ENCODE data around the gene KAZN. TPM values are rescaled to one million over a fixed set of nuclear protein-coding genes. Genes with fewer than 3 reads are reported as not detected.

Gene KAZN
- total and polyA plus RNA-seq, 4 donors = 7.6 to 18.8 (median 11.2) TPM

DNA sequence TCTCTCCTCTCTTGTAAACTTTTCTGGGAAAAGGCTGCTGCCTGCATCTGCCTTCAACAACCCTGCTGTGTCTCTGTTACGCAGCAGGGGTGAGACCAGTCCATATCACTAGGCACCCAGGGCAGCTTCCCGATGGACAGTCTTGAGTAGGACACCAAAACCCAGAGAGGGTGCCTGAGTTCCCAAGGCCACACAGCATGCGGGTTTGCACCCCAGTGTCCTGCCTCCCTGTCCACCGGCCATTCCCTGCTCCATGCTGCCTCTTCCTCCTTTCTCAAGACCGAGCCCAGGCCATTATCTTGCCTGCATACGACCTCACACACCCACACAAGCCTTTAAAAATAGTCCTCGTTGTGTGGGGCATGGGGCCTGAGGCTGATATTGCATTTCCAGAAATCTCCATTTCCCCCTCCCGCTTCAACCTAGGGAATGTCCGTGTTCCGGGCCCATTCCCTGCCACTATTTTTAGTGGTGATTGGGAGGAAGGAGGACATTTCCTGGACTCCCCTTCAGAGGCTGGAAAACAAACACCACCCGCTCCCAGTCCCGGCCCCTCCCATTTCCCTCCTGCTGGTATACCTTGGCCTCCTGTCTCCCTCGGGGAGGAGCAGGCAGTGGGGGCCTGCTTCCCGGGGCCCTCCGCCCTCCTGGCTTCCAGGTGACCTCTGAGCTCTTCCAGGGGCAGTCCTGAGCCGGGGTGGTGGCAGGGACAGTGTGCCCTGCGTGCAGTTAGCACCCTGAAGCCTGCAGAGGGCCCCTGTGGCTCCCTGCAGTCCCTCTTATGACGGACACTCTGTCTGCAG, 422.7 kb downstream of the KAZN start:
- Histone ChIP-seq H3K27me3 (ENCODE audit: control insufficient read depth in 3 of 3, insufficient read depth in 3 of 3, low read length in 2 of 3) (no peaks in the 10 kb centered on the region), H3K36me3 (ENCODE audit: control insufficient read depth in 4 of 4, insufficient read depth in 4 of 4, low read length in 4 of 4) (no peaks in the 10 kb centered on the region), H3K4me1 (ENCODE audit: control insufficient read depth in 5 of 5, insufficient read depth in 5 of 5, low read length in 5 of 5) (peaks cover 0 to 19% (median 0%) of the 10 kb centered on the region in 5 donors), H3K9ac (ENCODE audit: insufficient read depth in 1 of 2, low read length in 2 of 2) (no peak overlapping the region), H3K27ac (ENCODE audit: low read depth in 1 of 2, low read length in 1 of 2) (peak overlapping the region in 1 of 2 donors; percentile 30), H3K4me3 (no peak overlapping the region), H3K9me3 (ENCODE audit: control insufficient read depth in 4 of 4, insufficient read depth in 3 of 4, low read length in 3 of 4) (peaks cover 0 to 2% (median 0%) of the 10 kb centered on the region in 4 donors)
- DNase-seq (no peak), ATAC-seq (ENCODE audit: insufficient read depth, low FRiP score) (no peak)
- 57 to 74% methylated on average over 18 of the region's 18 CpGs for WGBS, 2 donors
- TF ChIP-seq, protein P1, sequence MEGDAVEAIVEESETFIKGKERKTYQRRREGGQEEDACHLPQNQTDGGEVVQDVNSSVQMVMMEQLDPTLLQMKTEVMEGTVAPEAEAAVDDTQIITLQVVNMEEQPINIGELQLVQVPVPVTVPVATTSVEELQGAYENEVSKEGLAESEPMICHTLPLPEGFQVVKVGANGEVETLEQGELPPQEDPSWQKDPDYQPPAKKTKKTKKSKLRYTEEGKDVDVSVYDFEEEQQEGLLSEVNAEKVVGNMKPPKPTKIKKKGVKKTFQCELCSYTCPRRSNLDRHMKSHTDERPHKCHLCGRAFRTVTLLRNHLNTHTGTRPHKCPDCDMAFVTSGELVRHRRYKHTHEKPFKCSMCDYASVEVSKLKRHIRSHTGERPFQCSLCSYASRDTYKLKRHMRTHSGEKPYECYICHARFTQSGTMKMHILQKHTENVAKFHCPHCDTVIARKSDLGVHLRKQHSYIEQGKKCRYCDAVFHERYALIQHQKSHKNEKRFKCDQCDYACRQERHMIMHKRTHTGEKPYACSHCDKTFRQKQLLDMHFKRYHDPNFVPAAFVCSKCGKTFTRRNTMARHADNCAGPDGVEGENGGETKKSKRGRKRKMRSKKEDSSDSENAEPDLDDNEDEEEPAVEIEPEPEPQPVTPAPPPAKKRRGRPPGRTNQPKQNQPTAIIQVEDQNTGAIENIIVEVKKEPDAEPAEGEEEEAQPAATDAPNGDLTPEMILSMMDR (IDR thresholded peaks at IDR 0.05; ENCODE audit: control extremely low read depth, extremely low read depth) = no peak

DNA sequence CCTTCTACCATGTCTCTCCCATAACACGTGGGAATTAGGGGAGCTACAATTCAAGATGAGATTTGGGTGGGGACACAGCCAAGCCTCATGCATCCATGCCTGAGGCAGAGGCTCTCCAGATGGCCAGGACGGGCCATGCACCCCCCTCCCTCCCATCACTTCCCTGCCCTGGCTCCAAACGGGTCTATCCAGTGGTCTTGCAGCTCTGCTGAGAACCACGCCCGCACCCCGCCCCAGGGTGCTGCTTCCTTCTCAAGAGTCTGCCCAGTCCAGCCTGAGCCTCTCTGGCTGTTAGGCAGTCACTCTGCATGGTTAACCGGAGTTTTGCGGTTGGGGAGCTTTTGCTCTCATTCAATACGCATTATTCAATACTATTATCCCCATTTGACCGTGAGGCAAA, 423.6 kb downstream of the KAZN start:
- DNase-seq (no peak), ATAC-seq (ENCODE audit: insufficient read depth, low FRiP score) (no peak)
- TF ChIP-seq, protein P1 (IDR thresholded peaks at IDR 0.05; ENCODE audit: control extremely low read depth, extremely low read depth) = no peak
- Histone ChIP-seq H3K9me3 (ENCODE audit: control insufficient read depth in 4 of 4, insufficient read depth in 3 of 4, low read length in 3 of 4) (no peaks in the 10 kb centered on the region), H3K36me3 (ENCODE audit: control insufficient read depth in 4 of 4, insufficient read depth in 4 of 4, low read length in 4 of 4) (no peaks in the 10 kb centered on the region), H3K27ac (ENCODE audit: low read depth in 1 of 2, low read length in 1 of 2) (no peak overlapping the region), H3K4me3 (no peak overlapping the region), H3K4me1 (ENCODE audit: control insufficient read depth in 5 of 5, insufficient read depth in 5 of 5, low read length in 5 of 5) (peaks cover 0 to 15% (median 0%) of the 10 kb centered on the region in 5 donors), H3K9ac (ENCODE audit: insufficient read depth in 1 of 2, low read length in 2 of 2) (no peak overlapping the region), H3K27me3 (ENCODE audit: control insufficient read depth in 3 of 3, insufficient read depth in 3 of 3, low read length in 2 of 3) (no peaks in the 10 kb centered on the region)
- 87 to 90% methylated on average over 10 of the region's 10 CpGs for WGBS, 2 donors

DNA sequence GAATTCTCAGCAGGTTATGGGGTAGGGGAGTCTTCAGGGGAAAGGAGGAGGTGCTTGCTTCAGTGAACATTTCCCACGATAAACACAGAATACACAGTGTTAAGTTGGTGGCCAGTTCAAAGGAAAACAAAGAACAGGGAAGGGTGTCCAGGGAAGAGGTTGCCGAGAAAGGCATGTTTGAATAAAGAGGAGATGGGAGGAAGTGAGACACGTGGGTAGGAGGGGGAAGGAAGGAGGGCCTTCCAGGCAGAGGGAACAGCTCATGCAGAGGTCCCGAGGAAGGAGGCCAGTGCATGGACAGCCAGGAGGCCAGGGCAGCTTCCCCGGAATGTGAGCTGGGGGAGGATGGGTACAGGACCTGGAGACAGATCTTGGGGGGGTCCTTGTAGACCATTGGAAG, 424.7 kb downstream of the KAZN start:
- Histone ChIP-seq H3K27ac (ENCODE audit: low read depth in 1 of 2, low read length in 1 of 2) (no peak overlapping the region), H3K9ac (ENCODE audit: insufficient read depth in 1 of 2, low read length in 2 of 2) (no peak overlapping the region), H3K4me1 (ENCODE audit: control insufficient read depth in 5 of 5, insufficient read depth in 5 of 5, low read length in 5 of 5) (peaks cover 0 to 15% (median 0%) of the 10 kb centered on the region in 5 donors), H3K27me3 (ENCODE audit: control insufficient read depth in 3 of 3, insufficient read depth in 3 of 3, low read length in 2 of 3) (no peaks in the 10 kb centered on the region), H3K4me3 (no peak overlapping the region), H3K36me3 (ENCODE audit: control insufficient read depth in 4 of 4, insufficient read depth in 4 of 4, low read length in 4 of 4) (no peaks in the 10 kb centered on the region), H3K9me3 (ENCODE audit: control insufficient read depth in 4 of 4, insufficient read depth in 3 of 4, low read length in 3 of 4) (no peaks in the 10 kb centered on the region)
- DNase-seq = no peak
- no peak for ATAC-seq (ENCODE audit: insufficient read depth, low FRiP score)
- WGBS, 2 donors = 39 to 48% methylated on average over 5 of the region's 5 CpGs
- TF ChIP-seq, protein P1 (IDR thresholded peaks at IDR 0.05; ENCODE audit: control extremely low read depth, extremely low read depth) = no peak

Data from lung (tissue), 12 donors.